PC-9 (cell line): ENCODE results near the gene CD1B. TPM values are rescaled to one million over a fixed set of nuclear protein-coding genes. Genes with fewer than 3 reads are reported as not detected.

Experiments used
- BruUV-seq: library from RNA; stranded (reverse); fragments of 400-500 nt; replicated peaks from 2 replicates; lab custom pipeline; 2021; lab: Mats Ljungman, UMichigan
- CTCF ChIA-PET: fragments of 300-600 bp; sonication (Branson Sonifier 250); formaldehyde crosslinking; loops from one replicate; lab custom pipeline; 2022; ENCODE audit warnings: antibody characterized with exemption; lab: Charles Lee
- POLR2A ChIA-PET: fragments of 300-600 bp; sonication (Branson Sonifier 250); formaldehyde crosslinking; loops from one replicate; lab custom pipeline; 2022; ENCODE audit warnings: antibody characterized with exemption; ENCODE audit not compliant: unreplicated experiment; lab: Charles Lee
- DNase-seq, 2 experiments: peaks; one replicate each; pipeline versions ENCODE4 v3.0.0 to v3.0.0-alpha.2; 2015 to 2022; ENCODE audit warnings: mixed read lengths in 1 of 2
- H2AFZ ChIP-seq: fragments of 200-600 bp; sonication (generic); 2 replicates; pipeline ENCODE4 v1.8.1; 2017; ENCODE audit warnings: antibody characterized with exemption
- H3F3A ChIP-seq: fragments of 200-600 bp; sonication (generic); 2 replicates; pipeline ENCODE4 v1.8.1; 2017; ENCODE audit warnings: antibody characterized with exemption, mild to moderate bottlenecking, low read depth; ENCODE audit not compliant: insufficient read depth
- H3K27ac ChIP-seq: fragments of 200-600 bp; sonication (generic); 2 replicates; pipeline ENCODE4 v1.6.1; 2016; ENCODE audit warnings: mixed run types
- H3K27me3 ChIP-seq: fragments of 200-600 bp; sonication (generic); 2 replicates; pipeline ENCODE4 v1.6.1; 2016; ENCODE audit warnings: low read depth, mixed run types; ENCODE audit not compliant: insufficient read depth
- H3K36me3 ChIP-seq: fragments of 200-600 bp; sonication (generic); 2 replicates; pipeline ENCODE4 v1.6.1; 2016; ENCODE audit warnings: low read depth, mixed run types
- H3K4me1 ChIP-seq: fragments of 200-600 bp; sonication (generic); replicated peaks from 2 replicates; pipeline ENCODE4 v1.6.1; 2016; ENCODE audit warnings: mixed run types; ENCODE audit not compliant: insufficient read depth
- H3K4me2 ChIP-seq: fragments of 200-600 bp; sonication (generic); 2 replicates; pipeline ENCODE4 v1.6.1; 2017; ENCODE audit warnings: mixed run types
- H3K4me3 ChIP-seq: fragments of 200-600 bp; sonication (generic); 2 replicates; pipeline ENCODE4 v1.6.1; 2016; ENCODE audit warnings: mixed run types
- H3K79me2 ChIP-seq: fragments of 200-600 bp; sonication (generic); 2 replicates; pipeline ENCODE4 v1.6.1; 2017; ENCODE audit warnings: low read depth, mixed run types
- H3K9me2 ChIP-seq: fragments of 200-600 bp; sonication (generic); 2 replicates; pipeline ENCODE4 v1.8.1; 2017; ENCODE audit warnings: mild to moderate bottlenecking; ENCODE audit not compliant: insufficient read depth
- H3K9me3 ChIP-seq: fragments of 200-600 bp; sonication (generic); 2 replicates; pipeline ENCODE4 v1.8.1; 2016; ENCODE audit warnings: low read depth; ENCODE audit not compliant: insufficient read depth
- H4K20me1 ChIP-seq: fragments of 200-600 bp; sonication (generic); 2 replicates; pipeline ENCODE4 v1.8.1; 2017; ENCODE audit not compliant: insufficient read depth
- CTCF ChIP-seq: fragments of 200-600 bp; sonication (generic); conservative IDR thresholded peaks from 2 replicates; pipeline ENCODE4 v1.6.1; 2017; ENCODE audit warnings: mixed run types, antibody characterized with exemption, mild to moderate bottlenecking, moderate library complexity
- EZH2 ChIP-seq: fragments of 200-600 bp; sonication (generic); IDR thresholded peaks from 2 replicates; pipeline ENCODE4 v1.8.0; 2017; ENCODE audit warnings: antibody characterized with exemption, low read depth
- intact Hi-C: fragments of 100-400 bp; cut with micrococcal nuclease; formaldehyde crosslinking; loops from one replicate; pipeline ENCODE4 v1.10.0; 2022; ENCODE audit not compliant: unreplicated experiment
- total RNA-seq: library from RNA; stranded (reverse); gene quantifications from 2 replicates; pipeline ENCODE4 v1.2.3, GENCODE V29; 2021

Gene CD1B
- total RNA-seq, 1 experiment from 2014 or later: not detected

DNA sequence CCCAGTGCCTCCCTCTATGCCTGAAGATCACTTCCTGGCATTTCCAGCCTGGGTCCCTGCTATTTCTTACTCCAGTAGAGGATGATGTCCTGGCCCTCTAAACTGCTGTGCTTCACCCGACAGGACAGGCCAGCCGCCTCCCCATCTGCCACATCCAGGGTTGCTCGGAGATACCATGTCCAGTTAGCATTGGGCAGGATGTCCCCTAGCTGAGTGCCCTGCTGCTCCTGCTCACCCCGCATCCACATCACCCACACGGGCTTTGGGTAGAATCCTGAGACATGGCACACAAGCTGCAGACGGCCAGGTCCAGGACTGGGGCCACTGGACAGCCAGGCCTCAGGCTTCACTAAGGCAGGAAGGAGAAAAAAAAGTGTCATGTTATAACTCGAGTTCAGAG is 2.0 kb downstream of the CD1B start:
- H3K36me3 ChIP-seq: no peaks in the 10 kb centered on the region
- H2AFZ ChIP-seq: no peak overlapping the region
- H3K9me3 ChIP-seq: no peaks in the 10 kb centered on the region
- H4K20me1 ChIP-seq: no peaks in the 10 kb centered on the region
- ChIA-PET CTCF (no interaction called here), POLR2A (no interaction called here)
- no peaks in the 10 kb centered on the region for H3K79me2 ChIP-seq
- no peak overlapping the region for H3K27ac ChIP-seq
- BruUV-seq: no TSS peak
- no peaks in the 10 kb centered on the region for H3K9me2 ChIP-seq
- H3K4me3 ChIP-seq: no peak overlapping the region
- intact Hi-C loops: no loop called here
- no peak overlapping the region for H3K4me2 ChIP-seq
- H3K27me3 ChIP-seq: no peaks in the 10 kb centered on the region
- no peak for DNase-seq
- TF ChIP-seq EZH2 (no peak), CTCF (no peak)
- no peaks in the 10 kb centered on the region for H3K4me1 ChIP-seq
- H3F3A ChIP-seq: no peaks in the 10 kb centered on the region

GRCh38 chr1:158328426-158328825 is 2.9 kb downstream of the CD1B start:
- Histone ChIP-seq H3K4me2 (no peak overlapping the region), H3K9me2 (no peaks in the 10 kb centered on the region), H4K20me1 (no peaks in the 10 kb centered on the region), H3K36me3 (no peaks in the 10 kb centered on the region), H2AFZ (no peak overlapping the region), H3K27me3 (no peaks in the 10 kb centered on the region), H3K9me3 (no peaks in the 10 kb centered on the region), H3F3A (no peaks in the 10 kb centered on the region), H3K79me2 (no peaks in the 10 kb centered on the region), H3K4me1 (no peaks in the 10 kb centered on the region), H3K27ac (no peak overlapping the region), H3K4me3 (no peak overlapping the region)
- DNase-seq: no peak
- ChIA-PET POLR2A (no interaction called here), CTCF (no interaction called here)
- TF ChIP-seq EZH2 (no peak), CTCF (no peak)
- intact Hi-C loops: no loop called here
- BruUV-seq: no TSS peak

- ChIA-PET POLR2A (no interaction called here), CTCF (no interaction called here)
- Histone ChIP-seq H3K36me3 (no peaks in the 10 kb centered on the region), H3K79me2 (no peaks in the 10 kb centered on the region), H3K9me3 (no peaks in the 10 kb centered on the region), H3K9me2 (no peaks in the 10 kb centered on the region), H3K27ac (no peak overlapping the region), H3K4me2 (no peak overlapping the region), H4K20me1 (no peaks in the 10 kb centered on the region), H3K4me3 (no peak overlapping the region), H2AFZ (no peak overlapping the region), H3F3A (no peaks in the 10 kb centered on the region), H3K27me3 (no peaks in the 10 kb centered on the region), H3K4me1 (no peaks in the 10 kb centered on the region)
- intact Hi-C loops: no loop called here
- no peak for DNase-seq
- TF ChIP-seq CTCF (no peak), EZH2 (no peak)
- BruUV-seq: no TSS peak
These were observed 3.9 kb downstream of the CD1B start for GRCh38 chr1:158327481-158327880.
